AG08395 (cell line): ENCODE results near the gene PPP6R2.

Experiments used
- DNase-seq: peaks from one replicate; pipeline ENCODE4 v3.0.0; 2012; ENCODE audit warnings: mixed read lengths, low spot score

PPP6R2 gene

DNA sequence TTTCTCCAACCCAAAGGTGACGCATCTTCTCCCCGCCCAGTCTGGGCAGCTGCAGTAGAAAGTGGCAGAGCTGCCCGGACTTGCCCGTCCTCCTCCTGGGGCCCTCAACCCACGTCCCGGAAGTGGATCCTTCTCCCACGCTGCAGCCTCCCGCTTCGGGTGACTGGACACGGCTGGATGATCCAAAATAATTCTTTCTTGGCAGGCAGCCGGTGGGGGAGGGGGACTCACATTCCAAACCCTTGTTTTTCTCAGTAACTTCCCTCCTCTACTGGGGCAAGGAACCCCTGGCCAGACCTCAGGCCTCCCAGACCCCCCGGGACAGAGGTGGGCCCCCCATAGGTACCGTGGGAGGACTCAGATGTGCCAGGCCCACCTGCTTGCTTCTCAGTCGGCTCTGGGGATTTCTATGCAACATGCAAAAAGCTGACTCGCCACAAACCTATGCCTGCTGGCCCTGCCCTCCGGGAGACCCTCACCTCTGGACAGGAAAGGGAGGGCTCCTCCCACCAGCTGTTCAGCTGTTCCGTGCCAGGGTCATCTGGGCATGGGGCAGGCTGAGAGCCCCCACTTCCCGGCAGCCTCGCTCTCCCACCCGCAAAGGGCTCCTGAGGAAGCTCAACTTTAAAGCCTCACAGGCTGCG lies 37.1 kb upstream of the PPP6R2 start:
- peak; percentile 97 for DNase-seq

- DNase-seq, result peak; percentile 74
Observed at GRCh38 chr22:50306753-50307749, 36.1 kb upstream of the PPP6R2 start, which contains the start of gene PLXNB2. Gene PLXNB2 (minus strand): TSS chr22:50307646. CDS start chr22:50290584, 17,062 bp downstream.

DNA sequence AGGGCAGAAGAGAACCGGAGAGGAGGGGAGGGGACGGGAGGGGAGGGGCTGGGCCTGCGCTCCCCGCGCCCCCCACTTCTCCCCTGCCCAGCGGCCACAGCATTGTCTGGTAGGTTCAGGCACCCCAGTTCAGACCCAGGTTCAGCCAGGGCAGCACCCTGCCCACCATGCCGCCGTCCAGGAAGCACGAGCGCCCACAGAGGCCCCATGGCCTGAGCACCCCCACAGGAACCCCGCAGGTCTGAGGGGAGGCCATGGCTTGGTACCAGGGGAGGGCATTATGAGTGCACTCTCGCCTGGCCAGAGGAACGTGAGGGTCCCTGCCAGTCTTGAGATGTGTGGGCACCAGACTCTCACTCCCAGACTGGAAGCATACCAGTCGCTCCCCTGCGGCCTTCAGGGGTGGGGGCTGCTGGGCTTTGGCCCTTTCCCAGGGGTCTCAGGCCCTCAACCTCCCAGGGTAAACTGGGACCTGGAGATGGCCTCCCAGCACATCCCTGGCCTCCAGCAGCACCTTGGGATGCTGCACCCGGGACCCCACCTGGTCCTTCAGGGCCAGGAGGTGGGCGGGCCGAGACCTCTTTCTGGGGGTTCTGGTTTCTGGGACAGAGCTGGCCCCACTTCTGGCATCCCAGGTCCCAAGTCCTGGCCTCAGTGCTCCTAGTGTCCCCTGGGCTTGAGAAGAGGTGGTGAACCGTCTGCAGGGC lies 35.1 kb upstream of the PPP6R2 start:
- no peak for DNase-seq

GRCh38 chr22:50308597-50308935 lies 34.6 kb upstream of the PPP6R2 start:
- DNase-seq, result peak; percentile 76

DNA sequence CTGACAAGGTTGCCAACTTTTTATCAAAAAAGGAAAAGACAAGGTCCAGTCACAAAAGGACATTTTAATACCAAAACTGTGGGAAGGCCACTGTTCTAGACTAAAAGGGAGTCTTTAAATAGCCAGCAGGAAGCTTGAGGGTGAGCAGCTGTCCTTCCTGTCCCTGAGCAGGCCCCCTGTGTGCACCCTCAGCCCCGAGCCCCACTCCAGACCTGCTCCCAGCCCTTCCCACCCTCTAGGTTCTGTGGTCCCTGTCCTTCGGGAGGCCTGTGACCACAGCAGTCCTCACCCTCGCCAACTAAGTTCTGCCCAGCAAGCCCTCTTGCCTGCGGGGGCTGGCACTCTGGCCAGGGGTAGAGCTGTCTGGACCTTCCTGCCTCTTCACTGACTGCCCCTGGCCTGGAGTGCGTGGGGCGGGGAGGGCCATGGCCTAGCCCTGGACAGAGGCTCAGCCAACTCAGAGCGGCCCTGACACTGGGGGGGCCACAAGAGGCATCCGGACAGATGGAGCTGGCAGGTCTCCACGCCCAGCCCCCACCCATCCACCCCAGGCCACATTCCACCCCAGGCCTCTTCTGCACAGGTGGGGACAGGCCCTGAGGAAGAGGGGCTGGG lies 34.0 kb upstream of the PPP6R2 start:
- DNase-seq, result no peak

DNA sequence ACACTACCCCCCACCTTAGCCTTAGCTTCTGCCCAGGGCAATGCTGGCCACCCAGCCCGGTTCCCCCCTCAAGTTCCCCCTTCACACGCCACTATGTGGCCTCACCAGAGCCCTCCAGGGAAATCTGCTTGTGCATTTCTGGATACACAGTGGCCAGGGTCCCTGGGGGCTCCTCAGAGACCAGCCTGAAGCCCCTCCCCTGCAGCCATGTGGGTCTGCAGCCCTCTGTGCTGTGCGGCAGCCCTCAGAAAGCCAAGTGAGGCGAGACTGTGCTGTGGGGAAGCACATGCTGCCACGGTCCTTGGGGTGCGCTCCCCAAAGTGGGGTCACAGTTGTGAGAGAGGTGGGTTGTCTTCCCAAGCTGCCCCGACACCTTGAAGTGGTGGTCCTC lies 33.5 kb upstream of the PPP6R2 start:
- no peak for DNase-seq

DNA sequence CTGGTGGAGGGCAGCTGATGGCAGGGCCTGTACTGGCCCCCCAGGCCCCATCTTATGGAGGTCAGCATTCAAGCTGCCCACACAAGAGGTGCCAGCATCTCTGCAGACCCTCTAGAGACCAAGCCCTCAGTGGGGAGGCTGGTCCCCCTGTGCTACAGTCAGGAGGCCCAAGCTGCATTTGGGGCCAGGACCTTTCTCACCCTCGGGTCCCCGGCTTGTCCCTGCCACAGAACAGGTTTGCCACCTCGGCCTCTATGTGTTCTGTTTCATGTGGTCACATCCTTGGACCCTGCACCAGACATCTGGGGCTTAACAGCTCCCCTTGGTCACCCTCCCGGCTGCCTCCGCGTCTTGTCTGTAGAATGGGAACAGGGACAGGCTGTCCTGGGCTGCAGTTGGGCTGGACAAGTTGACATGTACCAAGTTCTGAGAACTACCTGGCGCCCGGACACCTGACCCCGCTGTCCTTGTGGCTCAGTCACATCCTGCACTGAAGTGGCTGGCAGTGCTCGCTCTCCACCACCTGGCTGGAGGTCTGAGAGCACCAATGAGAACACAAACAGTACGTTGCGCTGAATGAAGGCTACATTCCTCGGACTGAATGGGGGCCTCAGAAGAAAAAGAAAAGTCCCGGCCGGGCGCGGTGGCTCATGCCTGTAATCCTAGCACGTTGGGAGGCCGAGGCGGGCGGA lies 33.0 kb upstream of the PPP6R2 start:
- DNase-seq, result no peak

- no peak for DNase-seq
Observed at GRCh38 chr22:50310949-50311444, 32.1 kb upstream of the PPP6R2 start.

DNA sequence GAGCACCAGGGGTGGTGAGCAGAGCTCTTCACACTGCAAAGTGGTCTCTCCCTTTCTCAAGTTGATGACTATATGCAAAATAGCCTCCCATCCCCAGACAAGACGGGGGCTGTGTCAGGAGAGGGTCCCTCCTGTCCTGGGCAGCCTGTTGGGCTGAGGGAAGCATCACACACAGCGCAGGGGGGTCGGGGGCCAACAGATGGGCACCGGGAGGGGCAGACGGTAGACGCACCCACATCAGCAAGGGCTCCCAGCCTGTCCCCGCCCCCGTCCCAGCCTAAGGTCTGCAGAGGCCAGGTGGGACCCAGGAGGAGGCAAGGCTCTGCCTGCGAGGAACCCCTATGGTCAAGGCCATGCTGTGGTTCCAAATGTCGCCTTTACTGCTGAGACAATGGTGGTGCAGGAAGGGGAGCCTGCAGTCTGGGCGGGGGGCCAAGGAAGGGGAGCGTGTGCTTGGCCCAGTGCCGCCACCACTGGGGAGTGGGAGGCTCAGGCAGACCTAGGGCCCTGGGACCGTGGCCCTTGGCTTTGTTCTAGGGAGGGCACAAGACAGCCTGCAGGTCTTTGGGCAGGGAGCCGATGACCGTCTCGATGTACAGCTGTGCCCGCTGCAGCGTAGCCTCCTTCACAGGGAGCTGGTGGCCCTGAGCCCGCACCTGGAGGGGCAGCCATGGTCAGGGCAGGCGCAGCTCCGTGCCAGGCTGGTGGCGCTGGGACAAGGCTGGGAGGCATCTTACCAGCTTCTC lies 31.3 kb upstream of the PPP6R2 start:
- no peak for DNase-seq

DNA sequence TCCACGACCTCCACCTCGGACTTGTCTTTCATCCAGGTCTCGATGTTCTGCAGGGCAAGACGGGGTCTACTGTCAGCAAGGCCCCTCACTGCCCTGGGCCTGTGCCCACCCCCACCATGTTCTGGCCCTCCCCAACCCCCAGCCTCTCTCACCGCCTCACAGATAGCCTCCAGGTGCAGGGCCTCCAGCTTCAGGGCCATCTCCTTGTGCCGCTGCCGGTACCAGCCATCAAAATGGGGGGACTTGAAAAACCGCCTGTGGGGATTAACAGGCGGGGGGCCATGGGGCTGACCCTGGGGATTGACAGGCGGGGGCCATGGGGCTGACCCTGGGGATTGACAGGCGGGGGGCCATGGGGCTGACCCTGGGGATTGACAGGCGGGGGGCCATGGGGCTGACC lies 30.8 kb upstream of the PPP6R2 start:
- DNase-seq, result no peak

DNA sequence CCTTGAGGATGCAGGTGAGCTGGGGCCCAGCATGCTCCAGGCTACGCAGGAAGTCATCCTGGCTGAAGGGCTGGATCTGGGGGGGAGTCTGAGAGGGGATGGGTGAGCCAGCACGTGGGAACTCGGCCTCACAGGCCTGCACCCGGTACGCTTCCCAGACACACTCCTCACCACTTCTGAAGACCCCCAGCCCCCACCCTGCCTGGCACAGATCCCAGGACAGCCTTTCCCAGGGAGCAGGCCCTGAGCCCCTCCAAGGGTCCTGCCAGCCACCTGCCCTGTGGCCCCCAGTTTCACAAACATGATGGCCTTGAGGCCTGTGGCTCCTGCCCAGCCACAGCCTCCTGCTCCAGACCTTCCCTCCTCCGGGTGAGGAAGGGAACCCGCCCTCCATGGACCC lies 30.1 kb upstream of the PPP6R2 start:
- no peak for DNase-seq

DNA sequence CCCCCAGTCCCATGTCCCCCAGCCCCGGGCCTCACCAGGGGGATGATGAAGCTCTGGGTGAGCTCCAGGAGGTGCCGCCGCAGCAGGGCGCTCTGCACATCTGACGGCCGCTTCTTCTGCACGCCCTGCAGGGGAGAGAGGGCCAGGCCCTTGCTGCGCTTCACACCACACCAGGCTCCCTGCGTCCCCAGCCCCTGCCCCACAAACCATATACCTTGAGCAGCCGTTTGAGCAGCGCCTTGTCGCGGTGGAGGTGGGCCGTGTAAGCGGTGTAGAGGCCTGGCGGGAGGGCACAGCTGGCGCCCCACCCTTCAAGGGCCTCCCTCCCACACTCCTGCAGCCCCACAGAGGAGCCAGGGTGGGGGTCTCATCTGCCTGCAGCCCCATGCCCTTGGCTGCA lies 29.5 kb upstream of the PPP6R2 start:
- DNase-seq, result no peak

GRCh38 chr22:50314081-50314454 lies 29.1 kb upstream of the PPP6R2 start:
- no peak for DNase-seq

DNA sequence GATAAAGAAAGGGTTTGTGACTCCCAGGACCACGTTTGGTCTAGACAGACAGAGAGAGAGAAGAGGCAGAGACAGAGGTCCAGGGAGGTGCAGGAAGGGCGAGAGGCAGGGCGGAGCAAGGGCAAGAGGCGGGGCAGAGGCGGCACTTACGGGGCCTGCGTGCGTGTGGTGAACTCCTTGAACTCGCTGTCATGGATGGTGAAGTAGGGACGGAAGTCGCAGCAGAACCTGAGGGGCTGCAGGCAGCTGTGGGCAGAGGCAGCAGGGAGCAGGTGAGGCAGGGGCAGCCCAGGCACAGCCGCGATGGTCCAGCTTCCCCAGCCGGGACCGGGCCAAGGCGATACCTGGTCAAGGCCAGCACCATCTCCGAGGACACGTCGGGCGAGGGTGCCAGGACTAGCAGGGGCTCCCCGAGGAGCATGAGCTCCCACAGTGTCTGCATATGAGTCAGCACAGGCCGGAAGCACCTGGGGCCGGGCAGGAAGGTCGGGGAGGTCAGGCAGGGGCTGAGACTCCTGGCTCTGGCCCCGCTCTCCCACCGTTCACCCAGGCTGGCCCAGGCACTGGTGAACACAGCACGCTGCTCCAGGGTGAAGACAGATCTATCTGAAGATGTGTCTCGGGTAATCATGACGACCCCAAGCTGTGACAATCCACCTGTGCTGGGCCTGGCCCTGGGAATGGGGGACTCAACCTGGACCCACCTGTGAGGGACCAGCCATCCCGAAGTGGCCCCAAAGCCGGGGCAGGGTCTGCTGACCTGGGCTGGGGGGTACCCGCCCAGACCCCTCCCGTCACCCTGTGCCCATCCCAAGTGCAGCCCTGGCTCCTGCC lies 28.5 kb upstream of the PPP6R2 start:
- no peak for DNase-seq

DNA sequence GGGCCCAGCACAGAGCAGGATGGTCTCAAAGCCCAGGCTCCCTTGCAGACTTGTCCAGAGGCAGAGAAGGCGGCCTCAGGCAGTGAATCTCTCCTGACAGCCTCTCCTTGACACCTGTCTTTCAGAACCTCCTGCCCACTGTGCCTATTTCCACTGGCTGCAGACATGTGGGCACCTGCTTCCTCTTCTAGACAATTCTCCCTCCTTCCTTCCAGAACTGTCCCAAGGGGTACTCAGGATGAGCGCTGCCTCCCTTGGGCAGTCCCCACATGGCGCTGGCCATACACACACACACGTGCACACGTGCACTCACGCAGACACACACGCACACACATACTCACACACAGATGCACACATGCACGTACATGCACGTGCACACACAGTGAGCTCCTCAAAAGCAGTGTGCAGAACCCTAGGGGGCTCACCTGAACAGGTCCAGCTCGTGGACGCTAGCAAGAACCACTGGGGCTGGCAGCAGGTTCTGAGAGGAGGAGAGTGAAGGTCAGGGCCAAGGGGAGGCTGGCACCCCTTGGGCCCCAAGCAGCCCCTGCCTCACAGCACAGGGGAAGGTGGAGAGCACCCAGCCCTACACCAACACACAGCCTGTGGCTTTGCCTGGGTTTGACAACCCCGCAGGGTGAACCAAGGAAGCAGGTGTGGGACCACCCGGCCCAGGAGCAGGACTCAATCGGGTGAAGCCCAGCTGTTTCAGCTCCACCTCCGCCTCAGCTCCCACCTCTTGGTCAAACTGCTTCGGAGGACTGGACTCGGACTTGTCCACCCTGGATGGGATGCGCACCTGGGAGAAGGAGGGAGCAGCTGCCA lies 27.6 kb upstream of the PPP6R2 start:
- no peak for DNase-seq

DNA sequence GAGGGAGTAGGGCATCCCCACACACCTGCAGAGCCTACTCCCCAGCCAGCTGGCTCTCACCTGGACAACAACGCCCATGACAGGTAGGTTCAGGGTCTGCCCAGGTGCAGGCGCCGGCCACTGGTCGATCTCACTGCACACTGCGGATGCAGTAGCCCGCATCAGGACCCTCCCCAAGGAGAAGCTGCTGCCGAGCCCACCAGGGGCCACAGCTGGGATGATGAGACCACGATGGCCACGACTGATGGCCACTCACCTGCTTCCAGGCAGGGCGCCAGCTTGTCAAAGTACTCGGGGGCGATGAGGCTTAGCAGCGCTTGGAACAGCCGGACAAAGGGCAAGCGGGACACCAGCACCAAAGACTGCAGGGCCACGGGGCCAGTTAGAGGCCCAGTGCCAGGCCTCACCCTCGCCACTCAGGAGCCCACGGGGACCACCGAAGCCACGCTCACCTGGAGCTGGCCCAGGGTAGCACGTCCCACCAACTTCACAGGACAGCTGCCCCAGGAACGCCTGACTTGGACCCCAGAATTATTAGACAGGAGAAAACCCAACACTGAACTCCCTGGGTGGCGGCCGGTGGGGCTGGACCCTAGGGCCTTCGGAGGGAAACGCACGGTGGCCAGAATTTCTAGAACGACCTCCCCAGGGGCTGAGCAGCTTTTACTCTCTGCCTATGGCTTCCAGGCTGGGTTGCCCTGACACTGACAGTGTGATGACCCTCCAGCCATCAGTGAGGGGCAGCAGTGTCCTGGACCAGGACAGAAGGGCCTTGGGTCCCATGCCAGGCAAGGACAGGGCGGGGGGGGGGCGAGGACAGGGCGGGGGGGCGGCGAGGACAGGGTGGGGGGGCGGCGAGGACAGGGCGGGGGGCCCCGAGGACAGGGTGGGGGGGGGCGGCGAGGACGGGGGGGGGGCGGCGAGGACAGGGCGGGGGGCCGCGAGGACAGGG lies 26.7 kb upstream of the PPP6R2 start:
- DNase-seq, result no peak

DNA sequence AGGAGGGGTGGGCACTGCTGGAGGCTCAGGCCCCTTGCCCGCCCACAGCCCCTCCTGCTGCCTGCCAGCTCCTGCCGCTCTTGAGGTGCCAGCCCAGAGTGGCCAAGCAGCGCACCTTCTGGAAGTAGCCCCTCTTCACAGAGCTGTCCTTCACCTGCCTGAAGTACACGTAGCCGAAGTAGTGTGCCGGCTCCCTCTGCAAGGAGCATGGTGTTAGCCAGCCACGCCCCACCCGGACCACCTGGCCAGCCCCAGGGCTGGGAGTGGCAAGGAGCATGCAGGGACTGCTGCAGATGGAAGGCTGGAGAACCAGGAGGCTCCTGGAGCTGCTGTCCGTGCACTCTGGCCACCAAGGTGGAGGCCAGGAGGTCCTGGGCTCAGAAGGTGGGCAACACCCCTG lies 25.9 kb upstream of the PPP6R2 start:
- DNase-seq, result no peak

DNA sequence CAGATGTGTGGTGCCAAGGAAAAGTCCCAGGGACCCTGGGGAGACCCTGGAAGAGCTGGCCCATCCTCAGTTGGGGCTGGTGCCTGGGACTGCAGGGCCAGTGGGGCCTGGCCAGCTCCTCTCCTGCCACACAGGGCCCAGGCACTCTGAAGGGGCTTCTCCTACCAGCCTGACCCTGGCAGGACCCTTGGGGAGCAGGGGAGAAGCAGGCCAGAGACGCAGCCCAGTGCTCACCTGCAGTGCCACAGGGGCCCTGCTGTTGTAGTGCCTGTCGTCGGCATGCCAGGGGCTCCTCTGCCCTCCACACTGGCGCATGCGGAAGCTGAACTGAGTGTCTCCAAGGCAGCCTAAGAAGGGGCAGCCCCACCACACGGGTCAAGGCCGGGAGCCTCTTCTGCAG lies 25.5 kb upstream of the PPP6R2 start:
- DNase-seq, result no peak
